HepG2 (cell line): ENCODE data around the gene GUK1. TPM values are rescaled to one million over a fixed set of nuclear protein-coding genes. Genes with fewer than 3 reads are reported as not detected.

Experiments
- ATAC-seq: fragments of 200-7000 bp; cut with Tn5 transposase; 3 replicates; pipeline ENCODE4 v1.9.1; 2020; ENCODE audit warnings: mild to moderate bottlenecking, moderate library complexity
- BruUV-seq: library from RNA; stranded (reverse); fragments of 400-500 nt; replicated peaks from 2 replicates; lab custom pipeline; 2021; lab: Mats Ljungman, UMichigan
- CTCF ChIA-PET: fragments of 300-600 bp; formaldehyde crosslinking; extraction: SDS; loops from one replicate; lab custom pipeline; 2021; ENCODE audit warnings: low total read pairs, inconsistent platforms, low intra/inter-chr PET ratio; lab: Yijun Ruan, JAX
- POLR2A ChIA-PET: fragments of 350-600 bp; sonication (Branson Sonifier 250); formaldehyde crosslinking; loops from one replicate; lab custom pipeline; 2020; ENCODE audit warnings: antibody characterized with exemption, inconsistent platforms; lab: Yijun Ruan, JAX
- DNase-seq: peaks from one replicate; pipeline ENCODE4 v3.0.0-alpha.2; 2015; ENCODE audit warnings: low spot score
- FAIRE-seq: peaks from 3 replicates; lab custom pipeline; 2011; peaks lifted over from hg19 to GRCh38; lab: Jason Lieb, UNC
- H2AFZ ChIP-seq: one replicate; pipeline ENCODE4 v1.6.1; 2011; ENCODE audit warnings: low read length, inconsistent platforms
- H3K27ac ChIP-seq: fragments of 300-600 bp; 3 replicates; pipeline ENCODE4 v1.8.0; 2011; ENCODE audit warnings: mixed run types, mild to moderate bottlenecking, mixed read lengths, low read length, inconsistent platforms; ENCODE audit not compliant: insufficient read depth; ENCODE audit errors: extremely low read length
- H3K27me3 ChIP-seq, 2 experiments: fragments of 200-600 bp in 1 of 2; 2 replicates in 1 of 2; 3 replicates in 1 of 2; pipeline versions ENCODE4 v1.6.0 to v1.8.0; 2011; ENCODE audit warnings: low read length in 2 of 2, mild to moderate bottlenecking in 2 of 2, moderate library complexity in 2 of 2, inconsistent platforms in 1 of 2; ENCODE audit not compliant: insufficient read depth in 2 of 2, control insufficient read depth in 1 of 2
- H3K36me3 ChIP-seq, 2 experiments: fragments of 200-600 bp in 1 of 2; replicated peaks in 1 of 2; 2 replicates in 1 of 2; 3 replicates in 1 of 2; pipeline versions ENCODE4 v1.5.1 to v1.8.0; 2011; ENCODE audit warnings: low read length in 2 of 2, inconsistent platforms in 1 of 2; ENCODE audit not compliant: insufficient read depth in 2 of 2, control insufficient read depth in 1 of 2
- H3K4me1 ChIP-seq: 2 replicates; pipeline ENCODE4 v1.5.1; 2012; ENCODE audit warnings: low read length, inconsistent platforms; ENCODE audit not compliant: insufficient read depth
- H3K4me2 ChIP-seq: 2 replicates; pipeline ENCODE4 v1.6.0; 2011; ENCODE audit warnings: low read depth, low read length, inconsistent platforms
- H3K4me3 ChIP-seq, 3 experiments: fragments of 200-600 bp in 1 of 3; sonication (generic), shearing (Covaris generic) in 1 of 3; replicated peaks in 1 of 3; 2 replicates each; pipeline ENCODE4 v1.5.1; 2011 to 2016; ENCODE audit warnings: low read length in 3 of 3, inconsistent platforms in 2 of 3, low read depth in 2 of 3, mild to moderate bottlenecking in 2 of 3, control low read depth in 1 of 3, mixed read lengths in 1 of 3; ENCODE audit not compliant: insufficient read depth in 1 of 3
- H3K79me2 ChIP-seq: one replicate; pipeline ENCODE4 v1.6.1; 2011; ENCODE audit warnings: low read length, inconsistent platforms; ENCODE audit not compliant: insufficient read depth
- H3K9ac ChIP-seq: 2 replicates; pipeline ENCODE4 v1.6.0; 2011; ENCODE audit warnings: mild to moderate bottlenecking, low read depth, low read length, inconsistent platforms; ENCODE audit not compliant: insufficient read depth
- H3K9me3 ChIP-seq: 2 replicates; pipeline ENCODE4 v1.5.1; 2012; ENCODE audit warnings: mild to moderate bottlenecking, low read length
- H4K20me1 ChIP-seq: 2 replicates; pipeline ENCODE4 v1.6.0; 2011; ENCODE audit warnings: inconsistent platforms, mild to moderate bottlenecking, low read length, moderate library complexity; ENCODE audit not compliant: insufficient read depth
- CAMTA2 ChIP-seq: sonication (generic); formaldehyde crosslinking; IDR thresholded peaks from 2 replicates; pipeline ENCODE4 v1.4.0; 2020; ENCODE audit warnings: mild to moderate bottlenecking, missing genetic modification reagents, borderline replicate concordance
- DMAP1 ChIP-seq: IDR thresholded peaks from 2 replicates; pipeline ENCODE4 v1.6.1; 2016
- EEA1 ChIP-seq: sonication (generic); formaldehyde crosslinking; IDR thresholded peaks from 2 replicates; pipeline ENCODE4 v1.5.1; 2020; ENCODE audit warnings: mild to moderate bottlenecking, missing genetic modification reagents, borderline replicate concordance
- ERF ChIP-seq: IDR thresholded peaks from 2 replicates; pipeline ENCODE4 v1.6.1; 2018; ENCODE audit warnings: missing biosample characterization, missing genetic modification reagents
- NCOA1 ChIP-seq: sonication (generic); formaldehyde crosslinking; IDR thresholded peaks from 2 replicates; pipeline ENCODE4 v1.9.0; 2021; ENCODE audit warnings: missing genetic modification reagents
- ZFP36 ChIP-seq: fragments of 150-350 bp; IDR thresholded peaks from 2 replicates; pipeline ENCODE4 v1.6.1; 2018; ENCODE audit warnings: borderline replicate concordance, low read length, low read depth; ENCODE audit not compliant: partially characterized antibody
- ZNF234 ChIP-seq: sonication (generic); formaldehyde crosslinking; conservative IDR thresholded peaks from 2 replicates; pipeline ENCODE4 v1.5.1; 2020; ENCODE audit warnings: mild to moderate bottlenecking, missing genetic modification reagents
- ZNF431 ChIP-seq: sonication (generic); formaldehyde crosslinking; IDR thresholded peaks from 2 replicates; pipeline ENCODE4 v1.9.0; 2022; ENCODE audit warnings: missing genetic modification reagents, low read depth, mild to moderate bottlenecking, borderline replicate concordance
- ZNF781 ChIP-seq: sonication (generic); formaldehyde crosslinking; IDR thresholded peaks from 2 replicates; pipeline ENCODE4 v1.5.1; 2020; ENCODE audit warnings: borderline replicate concordance, mild to moderate bottlenecking, missing genetic modification reagents; ENCODE audit errors: not compliant biosample characterization
- ZNF788 ChIP-seq: sonication (generic); formaldehyde crosslinking; IDR thresholded peaks from 2 replicates; pipeline ENCODE4 v1.5.0; 2020; ENCODE audit warnings: mild to moderate bottlenecking, missing genetic modification reagents, borderline replicate concordance
- ZSCAN21 ChIP-seq: sonication (generic); formaldehyde crosslinking; IDR thresholded peaks from 2 replicates; pipeline ENCODE4 v1.8.0; 2022; ENCODE audit warnings: mild to moderate bottlenecking, missing genetic modification reagents, moderate library complexity, borderline replicate concordance
- WGBS: methylation state at CpG from one replicate; pipeline ENCODE4 v1.1.6; 2017; ENCODE audit warnings: low lambda C conversion rate; 5-methylcytosine and 5-hydroxymethylcytosine counted together
- in situ Hi-C: cut with HindIII; loops from 2 replicates; pipeline ENCODE4 v1.10.0; 2017; ENCODE audit warnings: low pct_unique_long_range_greater_than_20kb; ENCODE audit not compliant: extremely low pct_ligation_motif_present
- intact Hi-C: fragments of 100-400 bp; cut with micrococcal nuclease; formaldehyde crosslinking; loops from one replicate; pipeline ENCODE4 v1.10.0; 2022; ENCODE audit not compliant: unreplicated experiment
- polyA plus RNA-seq, 8 experiments: library from polyadenylated mRNA; depleted of rRNA in 3 of 8; stranded (reverse) in 7 of 8; unstranded in 1 of 8; fragments of >200 nt; fragmentation: Illumina TruSeq in 4 of 8; extraction: Trizol in 4 of 8; gene quantifications; 2 replicates each; pipeline versions ENCODE4 v1.2.1 to v1.2.3, GENCODE V29; 2011 to 2016; ENCODE audit warnings: low read depth in 4 of 8, missing spikeins in 1 of 8, mixed read lengths in 1 of 8; ENCODE audit not compliant: insufficient read depth in 1 of 8
- total RNA-seq, 5 experiments: library from RNA; depleted of rRNA; stranded (reverse); fragments of >200 nt; fragmentation: Illumina TruSeq; extraction: Trizol; gene quantifications; 2 replicates each; pipeline ENCODE4 v1.2.3, GENCODE V29; 2016; ENCODE audit warnings: low read depth in 1 of 5

GUK1 gene
- total and polyA plus RNA-seq, 2 of the 13 experiments (the other 11 are each of a cell fraction or from before 2014, with no cell fraction given): 116 to 154 TPM

DNA sequence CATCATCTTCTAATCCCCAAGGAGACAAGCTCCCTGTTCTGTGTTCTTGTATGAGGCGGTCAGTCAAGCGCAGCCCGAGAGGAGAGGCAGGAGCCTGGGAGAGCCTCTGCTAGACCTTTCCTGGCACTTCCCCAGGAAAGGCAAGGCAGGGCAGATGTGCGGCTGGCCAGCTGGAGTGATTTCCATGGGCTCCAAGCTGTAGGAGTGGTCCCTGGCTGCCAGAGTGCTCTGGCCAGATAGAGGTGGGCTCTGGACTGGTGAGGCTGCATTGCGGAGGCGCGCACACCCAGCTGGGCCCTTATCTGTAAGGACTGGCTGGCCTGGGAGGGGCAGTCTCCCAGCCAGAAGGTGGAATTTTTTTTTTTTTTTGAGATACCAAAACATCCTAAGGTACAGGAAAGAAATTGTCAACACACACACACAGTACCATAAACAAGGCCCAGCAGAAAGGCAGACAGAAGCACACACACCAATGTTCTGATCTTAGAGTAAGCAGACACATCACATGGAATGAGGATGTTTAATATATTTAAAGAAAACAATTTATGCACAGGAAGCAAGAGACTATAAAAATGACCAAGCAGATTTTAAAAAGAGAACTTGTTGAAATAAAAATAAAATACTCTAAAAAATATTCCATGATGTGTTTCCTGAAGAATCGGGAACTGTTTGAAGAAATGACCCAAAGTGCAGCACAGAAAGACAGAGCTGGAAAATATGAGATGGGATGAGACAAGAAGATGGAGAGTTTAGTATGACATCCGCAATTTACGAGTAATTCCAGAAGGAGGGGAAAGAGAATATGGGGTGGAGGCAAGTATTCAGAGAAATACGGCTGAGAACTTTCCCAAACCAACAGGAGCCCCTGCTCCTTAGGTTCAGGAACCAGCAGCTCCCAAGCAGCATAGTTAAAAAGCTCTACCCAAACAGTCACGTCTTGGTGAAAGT lies 38.9 kb downstream of the GUK1 start:
- H3K9ac ChIP-seq: no peak overlapping the region
- H3K27ac ChIP-seq: no peak overlapping the region
- WGBS: 91% methylated on average over 12 of the region's 12 CpGs
- FAIRE-seq (no peak), DNase-seq (no peak), ATAC-seq (no peak)
- no peaks in the 10 kb centered on the region; a peak in 1 of 5 replicates for H3K27me3 ChIP-seq
- H2AFZ ChIP-seq: no peak overlapping the region
- H3K4me1 ChIP-seq: peaks cover 7% of the 10 kb centered on the region
- POLR2A ChIA-PET: no interaction called here
- CTCF ChIA-PET: no interaction called here
- no peak overlapping the region for H3K4me2 ChIP-seq
- no peaks in the 10 kb centered on the region for H4K20me1 ChIP-seq
- no peaks in the 10 kb centered on the region; a peak in 1 of 5 replicates for H3K36me3 ChIP-seq
- intact Hi-C loops: no loop called here
- in situ Hi-C loops: loop anchor here (5.0 kb wide), 1 partner anchor 42 kb away; no protein-coding TSS in a partner anchor
- H3K9me3 ChIP-seq: no peaks in the 10 kb centered on the region
- no peak overlapping the region for H3K4me3 ChIP-seq
- TF ChIP-seq ERF (CRISPR knock-in tag): no peak
- TF ChIP-seq CAMTA2 (CRISPR knock-in tag): no peak
- no peak for TF ChIP-seq DMAP1 (CRISPR knock-in tag)
- no peak for TF ChIP-seq ZNF781 (CRISPR knock-in tag)
- no peak for TF ChIP-seq NCOA1
- TF ChIP-seq ZNF234 (CRISPR knock-in tag): no peak
- TF ChIP-seq ZFP36: no peak
- no peak for TF ChIP-seq ZNF788 (CRISPR knock-in tag)
- no peak for TF ChIP-seq ZSCAN21 (CRISPR knock-in tag)
- no peak for TF ChIP-seq EEA1 (CRISPR knock-in tag)
- no peak for TF ChIP-seq ZNF431 (CRISPR knock-in tag)
- no peaks in the 10 kb centered on the region for H3K79me2 ChIP-seq
- BruUV-seq: TSS peak; percentile 32
